Ascending aorta (tissue), 2 donors: ENCODE results near the gene CCDC188. TPM values are rescaled to one million over a fixed set of nuclear protein-coding genes. Genes with fewer than 3 reads are reported as not detected.

Experiments
- DNase-seq, 2 donors: peaks; one replicate each; pipeline ENCODE4 v3.0.0-alpha.2; 2019; ENCODE audit warnings: low spot score in 2 of 2
- H3K27ac ChIP-seq, 2 donors: fragments of 200-600 bp; sonication (generic); one replicate each; pipeline ENCODE4 v1.5.1; 2016 to 2017; ENCODE audit warnings: mild to moderate bottlenecking in 1 of 2
- H3K27me3 ChIP-seq: fragments of 200-600 bp; sonication (generic); one replicate; pipeline ENCODE4 v1.5.1; 2017
- H3K36me3 ChIP-seq, 2 donors: fragments of 200-600 bp; sonication (generic); one replicate each; pipeline ENCODE4 v1.5.1; 2016
- H3K4me1 ChIP-seq, 2 donors: fragments of 200-600 bp; sonication (generic); one replicate each; pipeline ENCODE4 v1.5.1; 2016 to 2017; ENCODE audit warnings: mild to moderate bottlenecking in 1 of 2
- H3K4me3 ChIP-seq, 2 donors: fragments of 200-600 bp; sonication (generic); one replicate each; pipeline ENCODE4 v1.5.1; 2016 to 2017; ENCODE audit warnings: mild to moderate bottlenecking in 1 of 2
- H3K9me3 ChIP-seq, 2 donors: fragments of 200-600 bp; sonication (generic); one replicate each; pipeline ENCODE4 v1.5.1; 2016
- CTCF ChIP-seq, 3 experiments: fragments of 200-600 bp in 2 of 3; fragments of 450-650 bp in 1 of 3; sonication (generic) in 2 of 3; IDR thresholded peaks; one replicate each; pipeline ENCODE4 v1.5.1; 2016 to 2019; ENCODE audit warnings: antibody characterized with exemption in 3 of 3, mild to moderate bottlenecking in 1 of 3, moderate library complexity in 1 of 3
- intact Hi-C: fragments of 100-400 bp; cut with DNase I; formaldehyde crosslinking; loops from one replicate; pipeline ENCODE4 v1.15.1; 2023
- total RNA-seq: library from RNA; depleted of rRNA; stranded (reverse); fragments of >200 nt; gene quantifications from one replicate; pipeline ENCODE4 v1.1.0, GENCODE V29; 2016

Gene CCDC188
- total RNA-seq, 1 donor from 2014 or later: not detected

- no peaks in the 10 kb centered on the region for H3K9me3 ChIP-seq
- no peak for TF ChIP-seq CTCF (IDR thresholded peaks at IDR 0.05)
- peaks cover 39 to 54% of the 10 kb centered on the region in 2 donors for H3K36me3 ChIP-seq
- intact Hi-C loops: no loop called here
- no peaks in the 10 kb centered on the region for H3K27me3 ChIP-seq
- H3K4me1 ChIP-seq: no peaks in the 10 kb centered on the region
- no peak for DNase-seq
- H3K27ac ChIP-seq: no peak overlapping the region
- no peak overlapping the region for H3K4me3 ChIP-seq
These were observed 25.4 kb downstream of the CCDC188 start for GRCh38 chr22:20125201-20126174.

GRCh38 chr22:20124083-20124787 lies 26.6 kb downstream of the CCDC188 start:
- no peak for DNase-seq
- intact Hi-C loops: no loop called here
- peaks cover 48 to 66% of the 10 kb centered on the region in 2 donors for H3K36me3 ChIP-seq

GRCh38 chr22:20123366-20124082 lies 27.3 kb downstream of the CCDC188 start:
- Histone ChIP-seq H3K9me3 (no peaks in the 10 kb centered on the region), H3K4me1 (peaks cover 0 to 4% of the 10 kb centered on the region in 2 donors), H3K36me3 (peaks cover 48 to 68% of the 10 kb centered on the region in 2 donors), H3K27ac (no peak overlapping the region), H3K4me3 (no peak overlapping the region), H3K27me3 (no peaks in the 10 kb centered on the region)
- no peak for DNase-seq
- intact Hi-C loops: no loop called here
- no peak for TF ChIP-seq CTCF (IDR thresholded peaks at IDR 0.05)

More at GRCh38 chr22:20124083-20124787, 26.6 kb downstream of the CCDC188 start:
- H3K4me1 ChIP-seq: no peaks in the 10 kb centered on the region
- H3K27me3 ChIP-seq: no peaks in the 10 kb centered on the region
- H3K4me3 ChIP-seq: no peak overlapping the region
- no peaks in the 10 kb centered on the region for H3K9me3 ChIP-seq
- no peak for TF ChIP-seq CTCF (IDR thresholded peaks at IDR 0.05)
- H3K27ac ChIP-seq: no peak overlapping the region

- intact Hi-C loops: no loop called here
- Histone ChIP-seq H3K4me3 (no peak overlapping the region), H3K4me1 (peaks cover 0 to 9% of the 10 kb centered on the region in 2 donors), H3K27ac (no peak overlapping the region), H3K36me3 (peaks cover 42 to 61% of the 10 kb centered on the region in 2 donors), H3K9me3 (no peaks in the 10 kb centered on the region), H3K27me3 (no peaks in the 10 kb centered on the region)
- no peak for DNase-seq
- no peak for TF ChIP-seq CTCF (IDR thresholded peaks at IDR 0.05)
These were observed 28.9 kb downstream of the CCDC188 start for GRCh38 chr22:20121856-20122415.
